Measurements from ENCODE around the gene TP53INP2. TPM values are rescaled to one million over a fixed set of nuclear protein-coding genes. Genes with fewer than 3 reads are reported as not detected.

Gene TP53INP2
- total and polyA plus RNA-seq, 9 of the 15 experiments (the other 6 are each of a cell fraction or from before 2014, with no cell fraction given): 0.43 to 5.0 (median 1.3) TPM

DNA sequence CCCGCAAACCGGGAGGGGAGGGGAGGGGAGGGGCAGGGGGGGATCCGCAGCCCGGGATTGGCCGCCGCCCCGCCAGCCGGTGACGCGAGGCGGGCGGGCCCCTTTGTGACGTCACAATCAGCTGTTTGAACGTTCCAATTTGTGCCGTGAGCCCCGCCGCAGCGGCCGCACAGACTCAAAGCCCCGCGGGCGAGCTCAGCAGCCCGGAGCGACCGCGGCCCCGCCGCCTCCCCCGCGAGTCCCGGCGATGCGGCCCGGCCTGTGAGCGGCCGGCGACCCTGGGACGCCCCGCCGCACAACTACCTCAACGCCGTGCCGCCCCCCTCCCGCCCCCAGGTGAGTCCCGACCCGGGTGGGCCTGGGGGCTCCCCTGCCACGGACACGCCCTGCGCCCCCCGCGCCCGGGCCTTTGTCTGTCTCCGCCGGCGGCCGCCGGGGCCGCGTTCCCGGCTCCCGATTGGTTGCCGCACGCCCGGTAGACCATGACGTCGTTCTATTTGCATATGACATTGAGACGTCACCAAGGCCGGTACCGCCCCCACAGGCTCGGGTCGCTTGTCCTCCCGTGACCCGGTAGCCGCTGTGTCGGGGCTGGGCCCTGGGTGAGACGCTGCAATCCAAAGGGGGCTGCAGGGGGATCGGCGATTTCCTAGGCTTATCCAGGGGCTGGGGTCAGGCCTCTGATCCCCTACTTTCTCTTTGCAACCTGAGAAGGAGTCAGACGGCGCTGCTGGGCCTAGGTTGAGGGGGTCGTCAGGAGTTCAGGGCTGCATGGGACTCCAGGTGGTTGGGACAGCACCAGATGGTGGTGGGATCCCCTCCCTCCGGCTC, at the start of gene TP53INP2 (continued):
- TF ChIP-seq, protein P1, sequence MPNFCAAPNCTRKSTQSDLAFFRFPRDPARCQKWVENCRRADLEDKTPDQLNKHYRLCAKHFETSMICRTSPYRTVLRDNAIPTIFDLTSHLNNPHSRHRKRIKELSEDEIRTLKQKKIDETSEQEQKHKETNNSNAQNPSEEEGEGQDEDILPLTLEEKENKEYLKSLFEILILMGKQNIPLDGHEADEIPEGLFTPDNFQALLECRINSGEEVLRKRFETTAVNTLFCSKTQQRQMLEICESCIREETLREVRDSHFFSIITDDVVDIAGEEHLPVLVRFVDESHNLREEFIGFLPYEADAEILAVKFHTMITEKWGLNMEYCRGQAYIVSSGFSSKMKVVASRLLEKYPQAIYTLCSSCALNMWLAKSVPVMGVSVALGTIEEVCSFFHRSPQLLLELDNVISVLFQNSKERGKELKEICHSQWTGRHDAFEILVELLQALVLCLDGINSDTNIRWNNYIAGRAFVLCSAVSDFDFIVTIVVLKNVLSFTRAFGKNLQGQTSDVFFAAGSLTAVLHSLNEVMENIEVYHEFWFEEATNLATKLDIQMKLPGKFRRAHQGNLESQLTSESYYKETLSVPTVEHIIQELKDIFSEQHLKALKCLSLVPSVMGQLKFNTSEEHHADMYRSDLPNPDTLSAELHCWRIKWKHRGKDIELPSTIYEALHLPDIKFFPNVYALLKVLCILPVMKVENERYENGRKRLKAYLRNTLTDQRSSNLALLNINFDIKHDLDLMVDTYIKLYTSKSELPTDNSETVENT (CRISPR knock-in tag; IDR thresholded peaks at IDR 0.05): no peak
- no peak for TF ChIP-seq TRIM28 (IDR thresholded peaks at IDR 0.05)
- TF ChIP-seq, protein P2, sequence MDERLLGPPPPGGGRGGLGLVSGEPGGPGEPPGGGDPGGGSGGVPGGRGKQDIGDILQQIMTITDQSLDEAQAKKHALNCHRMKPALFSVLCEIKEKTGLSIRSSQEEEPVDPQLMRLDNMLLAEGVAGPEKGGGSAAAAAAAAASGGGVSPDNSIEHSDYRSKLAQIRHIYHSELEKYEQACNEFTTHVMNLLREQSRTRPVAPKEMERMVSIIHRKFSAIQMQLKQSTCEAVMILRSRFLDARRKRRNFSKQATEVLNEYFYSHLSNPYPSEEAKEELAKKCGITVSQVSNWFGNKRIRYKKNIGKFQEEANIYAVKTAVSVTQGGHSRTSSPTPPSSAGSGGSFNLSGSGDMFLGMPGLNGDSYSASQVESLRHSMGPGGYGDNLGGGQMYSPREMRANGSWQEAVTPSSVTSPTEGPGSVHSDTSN (CRISPR knock-in tag; IDR thresholded peaks at IDR 0.05; ENCODE audit: low read depth): no peak
- TF ChIP-seq, protein P2 (tag; conservative IDR thresholded peaks at IDR 0.05; ENCODE audit: low read depth): no peak
- no peak for TF ChIP-seq GATA2 (CRISPR knock-in tag; IDR thresholded peaks at IDR 0.05)
- TF ChIP-seq ARID1B (IDR thresholded peaks at IDR 0.05): no peak
- peak; percentile 60 for TF ChIP-seq CCNT2 (IDR thresholded peaks at IDR 0.05; ENCODE audit: borderline replicate concordance, extremely low read depth, insufficient read length, low read depth, low read length)
- TF ChIP-seq, protein P3, sequence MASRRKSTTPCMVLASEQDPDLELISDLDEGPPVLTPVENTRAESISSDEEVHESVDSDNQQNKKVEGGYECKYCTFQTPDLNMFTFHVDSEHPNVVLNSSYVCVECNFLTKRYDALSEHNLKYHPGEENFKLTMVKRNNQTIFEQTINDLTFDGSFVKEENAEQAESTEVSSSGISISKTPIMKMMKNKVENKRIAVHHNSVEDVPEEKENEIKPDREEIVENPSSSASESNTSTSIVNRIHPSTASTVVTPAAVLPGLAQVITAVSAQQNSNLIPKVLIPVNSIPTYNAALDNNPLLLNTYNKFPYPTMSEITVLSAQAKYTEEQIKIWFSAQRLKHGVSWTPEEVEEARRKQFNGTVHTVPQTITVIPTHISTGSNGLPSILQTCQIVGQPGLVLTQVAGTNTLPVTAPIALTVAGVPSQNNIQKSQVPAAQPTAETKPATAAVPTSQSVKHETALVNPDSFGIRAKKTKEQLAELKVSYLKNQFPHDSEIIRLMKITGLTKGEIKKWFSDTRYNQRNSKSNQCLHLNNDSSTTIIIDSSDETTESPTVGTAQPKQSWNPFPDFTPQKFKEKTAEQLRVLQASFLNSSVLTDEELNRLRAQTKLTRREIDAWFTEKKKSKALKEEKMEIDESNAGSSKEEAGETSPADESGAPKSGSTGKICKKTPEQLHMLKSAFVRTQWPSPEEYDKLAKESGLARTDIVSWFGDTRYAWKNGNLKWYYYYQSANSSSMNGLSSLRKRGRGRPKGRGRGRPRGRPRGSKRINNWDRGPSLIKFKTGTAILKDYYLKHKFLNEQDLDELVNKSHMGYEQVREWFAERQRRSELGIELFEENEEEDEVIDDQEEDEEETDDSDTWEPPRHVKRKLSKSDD (conservative IDR thresholded peaks at IDR 0.05; ENCODE audit: low read length): no peak
- TF ChIP-seq ZBTB8A (IDR thresholded peaks at IDR 0.05; ENCODE audit: partially characterized antibody): no peak
- no peak for TF ChIP-seq ZNF174 (CRISPR knock-in tag; IDR thresholded peaks at IDR 0.05)
- TF ChIP-seq ZNF384 (IDR thresholded peaks at IDR 0.05; ENCODE audit: low read depth, low read length): no peak
- TF ChIP-seq, protein P4, sequence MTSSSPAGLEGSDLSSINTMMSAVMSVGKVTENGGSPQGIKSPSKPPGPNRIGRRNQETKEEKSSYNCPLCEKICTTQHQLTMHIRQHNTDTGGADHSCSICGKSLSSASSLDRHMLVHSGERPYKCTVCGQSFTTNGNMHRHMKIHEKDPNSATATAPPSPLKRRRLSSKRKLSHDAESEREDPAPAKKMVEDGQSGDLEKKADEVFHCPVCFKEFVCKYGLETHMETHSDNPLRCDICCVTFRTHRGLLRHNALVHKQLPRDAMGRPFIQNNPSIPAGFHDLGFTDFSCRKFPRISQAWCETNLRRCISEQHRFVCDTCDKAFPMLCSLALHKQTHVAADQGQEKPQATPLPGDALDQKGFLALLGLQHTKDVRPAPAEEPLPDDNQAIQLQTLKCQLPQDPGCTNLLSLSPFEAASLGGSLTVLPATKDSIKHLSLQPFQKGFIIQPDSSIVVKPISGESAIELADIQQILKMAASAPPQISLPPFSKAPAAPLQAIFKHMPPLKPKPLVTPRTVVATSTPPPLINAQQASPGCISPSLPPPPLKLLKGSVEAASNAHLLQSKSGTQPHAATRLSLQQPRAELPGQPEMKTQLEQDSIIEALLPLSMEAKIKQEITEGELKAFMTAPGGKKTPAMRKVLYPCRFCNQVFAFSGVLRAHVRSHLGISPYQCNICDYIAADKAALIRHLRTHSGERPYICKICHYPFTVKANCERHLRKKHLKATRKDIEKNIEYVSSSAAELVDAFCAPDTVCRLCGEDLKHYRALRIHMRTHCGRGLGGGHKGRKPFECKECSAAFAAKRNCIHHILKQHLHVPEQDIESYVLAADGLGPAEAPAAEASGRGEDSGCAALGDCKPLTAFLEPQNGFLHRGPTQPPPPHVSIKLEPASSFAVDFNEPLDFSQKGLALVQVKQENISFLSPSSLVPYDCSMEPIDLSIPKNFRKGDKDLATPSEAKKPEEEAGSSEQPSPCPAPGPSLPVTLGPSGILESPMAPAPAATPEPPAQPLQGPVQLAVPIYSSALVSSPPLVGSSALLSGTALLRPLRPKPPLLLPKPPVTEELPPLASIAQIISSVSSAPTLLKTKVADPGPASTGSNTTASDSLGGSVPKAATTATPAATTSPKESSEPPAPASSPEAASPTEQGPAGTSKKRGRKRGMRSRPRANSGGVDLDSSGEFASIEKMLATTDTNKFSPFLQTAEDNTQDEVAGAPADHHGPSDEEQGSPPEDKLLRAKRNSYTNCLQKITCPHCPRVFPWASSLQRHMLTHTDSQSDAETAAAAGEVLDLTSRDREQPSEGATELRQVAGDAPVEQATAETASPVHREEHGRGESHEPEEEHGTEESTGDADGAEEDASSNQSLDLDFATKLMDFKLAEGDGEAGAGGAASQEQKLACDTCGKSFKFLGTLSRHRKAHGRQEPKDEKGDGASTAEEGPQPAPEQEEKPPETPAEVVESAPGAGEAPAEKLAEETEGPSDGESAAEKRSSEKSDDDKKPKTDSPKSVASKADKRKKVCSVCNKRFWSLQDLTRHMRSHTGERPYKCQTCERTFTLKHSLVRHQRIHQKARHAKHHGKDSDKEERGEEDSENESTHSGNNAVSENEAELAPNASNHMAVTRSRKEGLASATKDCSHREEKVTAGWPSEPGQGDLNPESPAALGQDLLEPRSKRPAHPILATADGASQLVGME (CRISPR knock-in tag; IDR thresholded peaks at IDR 0.05): no peak
- no peak for TF ChIP-seq ZNF253 (CRISPR knock-in tag; conservative IDR thresholded peaks at IDR 0.05)
- no peak for TF ChIP-seq JUNB (CRISPR knock-in tag; conservative IDR thresholded peaks at IDR 0.05)
